ENCODE results near the gene RAPGEF4. TPM values are rescaled to one million over a fixed set of nuclear protein-coding genes. Genes with fewer than 3 reads are reported as not detected.

Gene RAPGEF4
- total and polyA plus RNA-seq, 2 of the 4 experiments (the other 2 are of a cell fraction), result 1.7 to 3.2 TPM

- Histone ChIP-seq H3K27me3 (ENCODE audit: control insufficient read depth, insufficient read depth, low read length) (no peaks in the 10 kb centered on the region), H2BK5ac (ENCODE audit: low read depth, low read length, poor library complexity, severe bottlenecking) (no peak overlapping the region), H3K4me3 (ENCODE audit: insufficient read depth, low read depth, low read length) (no peak overlapping the region), H2BK15ac (ENCODE audit: low read depth, low read length) (no peak overlapping the region), H3K36me3 (ENCODE audit: control insufficient read depth, insufficient read depth, low read length) (no peaks in the 10 kb centered on the region), H3K4me2 (ENCODE audit: low read depth, low read length) (no peak overlapping the region), H4K20me1 (ENCODE audit: insufficient read depth, low read length) (no peaks in the 10 kb centered on the region), H4K5ac (ENCODE audit: low read depth, low read length) (no peak overlapping the region), H2AK9ac (replicated peaks; ENCODE audit: low read depth, low read length, poor library complexity) (no peak overlapping the region), H3K79me1 (ENCODE audit: low read depth in 1 of 2, low read length in 2 of 2) (no peaks in the 10 kb centered on the region), H3K9ac (ENCODE audit: low read depth, low read length) (no peak overlapping the region), H4K8ac (ENCODE audit: low read depth in 2 of 2, low read length in 2 of 2) (no peak overlapping the region), H3K4me1 (ENCODE audit: control insufficient read depth, insufficient read depth, low read length) (no peaks in the 10 kb centered on the region), H3K9me3 (ENCODE audit: control insufficient read depth, insufficient read depth, low read length) (no peaks in the 10 kb centered on the region), H4K91ac (ENCODE audit: insufficient read depth, low read depth, low read length) (no peak overlapping the region), H3K14ac (replicated peaks; ENCODE audit: low read depth, low read length) (no peak overlapping the region), H3K23ac (ENCODE audit: low read depth, low read length) (no peak overlapping the region), H2AK5ac (ENCODE audit: low read depth, low read length) (no peak overlapping the region), H3K4ac (ENCODE audit: low read depth, low read length) (no peak overlapping the region), H3K56ac (ENCODE audit: extremely low read depth, insufficient read depth, low read length) (no peak overlapping the region), H3K9me1 (ENCODE audit: insufficient read depth, low read length) (no peaks in the 10 kb centered on the region), H3K27ac (ENCODE audit: insufficient read depth, low read length) (no peak overlapping the region), H2BK120ac (ENCODE audit: low read depth, low read length) (no peak overlapping the region), H2BK20ac (ENCODE audit: low read depth, low read length) (no peak overlapping the region), H3K18ac (ENCODE audit: low read depth, low read length) (no peak overlapping the region), H2AFZ (replicated peaks; ENCODE audit: low read length, poor library complexity) (no peak overlapping the region)
- in situ Hi-C loops (cut with MboI; ENCODE audit: low sequenced_read_pairs) (no loop called here), dilution Hi-C loops (cut with HindIII; ENCODE audit: low sequenced_read_pairs, unreplicated experiment) (no loop called here), intact Hi-C loops (cut with micrococcal nuclease) (no loop called here)
- ChIA-PET CTCF (interaction anchor here (1.4 to 1.8 kb wide), 2 partner anchors 8 to 86 kb away, joined by 4 read pairs; no protein-coding TSS in a partner anchor), POLR2A (ENCODE audit: unreplicated experiment) (no interaction called here)
- BruUV-seq (replicated peaks), result no TSS peak
- TF ChIP-seq NFE2L2 (IDR thresholded peaks at IDR 0.05; ENCODE audit: low read depth, low read length) (no peak), RAD21 (IDR thresholded peaks at IDR 0.05; ENCODE audit: low read length) (no peak), SMC3 (IDR thresholded peaks at IDR 0.05; ENCODE audit: low read depth, low read length) (no peak), CEBPB (IDR thresholded peaks at IDR 0.05; ENCODE audit: low read depth, low read length) (no peak), MXI1 (IDR thresholded peaks at IDR 0.05; ENCODE audit: borderline replicate concordance, low read depth, low read length) (no peak), ELK1 (IDR thresholded peaks at IDR 0.05; ENCODE audit: borderline replicate concordance, low read depth, low read length) (no peak), MAFK (IDR thresholded peaks at IDR 0.05; ENCODE audit: low read depth, low read length) (no peak), MAZ (IDR thresholded peaks at IDR 0.05; ENCODE audit: borderline replicate concordance, low read depth, low read length) (no peak), POLR2A (IDR thresholded peaks at IDR 0.05; ENCODE audit: low read depth, low read length) (no peak)
- 49% methylated on average over 2 of the region's 5 CpGs; no CpG with 5 or more reads in 1 of the 2 experiments for WGBS, 2 experiments (ENCODE audit: extremely low coverage in 2 of 2, insufficient read length in 1 of 2)
- DNase-seq, result no peak
- no peak for ATAC-seq (ENCODE audit: low read depth)
Measured at GRCh38 chr2:172842511-172843265, 107.0 kb downstream of the RAPGEF4 start.

All from IMR-90 (cell line).